Testis (tissue), 3 donors: ENCODE data around the gene ITPR2. TPM values are rescaled to one million over a fixed set of nuclear protein-coding genes. Genes with fewer than 3 reads are reported as not detected.
"Not testable (repeated sequence)": the region's sequence is repeated elsewhere in the genome, so short reads cannot be mapped to it uniquely, and the experiment has no call there.

ENCODE experiments used
- DNase-seq: peaks from one replicate; pipeline ENCODE4 v3.0.0-alpha.2; 2019
- H3K27ac ChIP-seq, 2 donors: fragments of 200-600 bp; sonication (generic); one replicate each; pipeline ENCODE4 v1.5.1; 2019
- H3K27me3 ChIP-seq: fragments of 200-600 bp; sonication (generic); one replicate; pipeline ENCODE4 v1.5.1; 2019
- H3K36me3 ChIP-seq: fragments of 200-600 bp; sonication (generic); one replicate; pipeline ENCODE4 v1.5.1; 2017; ENCODE audit warnings: low read depth; ENCODE audit errors: missing control alignments
- H3K4me1 ChIP-seq: fragments of 200-600 bp; sonication (generic); one replicate; pipeline ENCODE4 v1.5.1; 2019
- H3K4me3 ChIP-seq, 2 donors: fragments of 200-600 bp; sonication (generic); one replicate each; pipeline ENCODE4 v1.5.1; 2017 to 2019
- H3K9me3 ChIP-seq: fragments of 200-600 bp; sonication (generic); one replicate; pipeline ENCODE4 v1.5.1; 2017
- CTCF ChIP-seq, 3 experiments: fragments of 450-650 bp in 2 of 3; fragments of 200-600 bp in 1 of 3; sonication (generic) in 1 of 3; IDR thresholded peaks; one replicate each; pipeline ENCODE4 v1.5.1; 2016 to 2019; ENCODE audit warnings: antibody characterized with exemption in 3 of 3, mild to moderate bottlenecking in 2 of 3, moderate library complexity in 1 of 3
- POLR2A ChIP-seq: fragments of 450-650 bp; IDR thresholded peaks from one replicate; pipeline ENCODE4 v1.6.1; 2017; ENCODE audit warnings: antibody characterized with exemption, mild to moderate bottlenecking, moderate library complexity
- WGBS, 2 donors: methylation state at CpG; one replicate each; pipeline ENCODE4 v1.1.5; 2018; 5-methylcytosine and 5-hydroxymethylcytosine counted together
- intact Hi-C: fragments of 100-400 bp; cut with DNase I; formaldehyde crosslinking; loops from one replicate; pipeline ENCODE4 v1.15.1; 2023; ENCODE audit warnings: low total_unique reads
- polyA plus RNA-seq: library from polyadenylated mRNA; stranded (reverse); fragments of 350-450 nt; fragmentation: Illumina TruSeq; extraction: RNeasy Lipid Tissue Mini Kit (QIAGEN cat#74804); gene quantifications from one replicate; pipeline ENCODE4 v1.2.3, GENCODE V29; 2014; ENCODE audit warnings: low read depth, low replicate concordance; ENCODE audit not compliant: insufficient read depth
- total RNA-seq, 2 donors: library from RNA; depleted of rRNA; stranded (reverse); fragments of >200 nt; gene quantifications; one replicate each; pipeline ENCODE4 v1.2.3, GENCODE V29; 2016

The ITPR2 gene
- total and polyA plus RNA-seq, 3 donors from 2014 or later, result 4.9 to 60.6 (median 56.9) TPM

- no peaks in the 10 kb centered on the region for H3K4me1 ChIP-seq
- no peaks in the 10 kb centered on the region for H3K9me3 ChIP-seq
- H3K4me3 ChIP-seq, result no peak overlapping the region
- H3K27ac ChIP-seq, result no peak overlapping the region
- no peak for TF ChIP-seq POLR2A
- TF ChIP-seq CTCF (IDR thresholded peaks at IDR 0.05), result no peak
- DNase-seq, result no peak
- WGBS, 2 donors, result 41 to 90% methylated on average over 9 to 12 of the region's 12 CpGs
- intact Hi-C loops, result no loop called here
- H3K36me3 ChIP-seq, result no peaks in the 10 kb centered on the region
- no peaks in the 10 kb centered on the region for H3K27me3 ChIP-seq
These were observed 224.7 kb downstream of the ITPR2 start for GRCh38 chr12:26608273-26608672.

GRCh38 chr12:26606911-26607310, 226.1 kb downstream of the ITPR2 start:
- Histone ChIP-seq H3K27me3 (no peaks in the 10 kb centered on the region), H3K4me3 (no peak overlapping the region), H3K4me1 (no peaks in the 10 kb centered on the region), H3K9me3 (no peaks in the 10 kb centered on the region), H3K36me3 (no peaks in the 10 kb centered on the region), H3K27ac (no peak overlapping the region)
- no peak for TF ChIP-seq CTCF (IDR thresholded peaks at IDR 0.05)
- TF ChIP-seq POLR2A, result no peak
- intact Hi-C loops, result no loop called here
- no peak for DNase-seq

GRCh38 chr12:26604813-26605212, 228.2 kb downstream of the ITPR2 start:
- intact Hi-C loops, DNase-seq, H3K9me3 ChIP-seq, H3K36me3 ChIP-seq, H3K4me3 ChIP-seq, H3K27ac ChIP-seq, H3K4me1 ChIP-seq, H3K27me3 ChIP-seq: not testable (repeated sequence)
- 94% methylated on average over 7 of the region's 7 CpGs for WGBS, 2 donors

- no peak overlapping the region for H3K27ac ChIP-seq
- intact Hi-C loops, result no loop called here
- H3K36me3 ChIP-seq, result no peaks in the 10 kb centered on the region
- H3K4me3 ChIP-seq, result no peak overlapping the region
- no peaks in the 10 kb centered on the region for H3K27me3 ChIP-seq
- no peaks in the 10 kb centered on the region for H3K9me3 ChIP-seq
- no peaks in the 10 kb centered on the region for H3K4me1 ChIP-seq
- no peak for DNase-seq
- TF ChIP-seq CTCF (IDR thresholded peaks at IDR 0.05) (no peak), POLR2A (no peak)
- whole genome bisulfite sequencing, 2 donors, result 86 to 90% methylated on average over 7 of the region's 7 CpGs
These were observed 233.8 kb downstream of the ITPR2 start for GRCh38 chr12:26599096-26599695.

- 70 to 79% methylated on average over 1 of the region's 1 CpG for WGBS, 2 donors
- no peak for DNase-seq
- H3K36me3 ChIP-seq, result no peaks in the 10 kb centered on the region
These were observed 237.2 kb downstream of the ITPR2 start for GRCh38 chr12:26595806-26596205.

More at GRCh38 chr12:26595806-26596205, 237.2 kb downstream of the ITPR2 start:
- Histone ChIP-seq H3K9me3 (no peaks in the 10 kb centered on the region), H3K27me3 (no peaks in the 10 kb centered on the region), H3K4me1 (no peaks in the 10 kb centered on the region), H3K4me3 (no peak overlapping the region), H3K27ac (no peak overlapping the region)
- TF ChIP-seq POLR2A (no peak), CTCF (IDR thresholded peaks at IDR 0.05) (no peak)
- intact Hi-C loops, result no loop called here
